DMS53 treated with DMSO at 0.1 percent for 48 hours (cell line): Measurements from ENCODE around the gene CDK2AP2.
"Not testable (repeated sequence)": the region's sequence is repeated elsewhere in the genome, so short reads cannot be mapped to it uniquely, and the experiment has no call there.

Experiments
- DNase-seq: peaks from one replicate; lab custom pipeline; 2025; ENCODE audit not compliant: unreplicated experiment; lab: John Stamatoyannopoulos, UW

CDK2AP2 gene, protein sequence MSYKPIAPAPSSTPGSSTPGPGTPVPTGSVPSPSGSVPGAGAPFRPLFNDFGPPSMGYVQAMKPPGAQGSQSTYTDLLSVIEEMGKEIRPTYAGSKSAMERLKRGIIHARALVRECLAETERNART

DNA sequence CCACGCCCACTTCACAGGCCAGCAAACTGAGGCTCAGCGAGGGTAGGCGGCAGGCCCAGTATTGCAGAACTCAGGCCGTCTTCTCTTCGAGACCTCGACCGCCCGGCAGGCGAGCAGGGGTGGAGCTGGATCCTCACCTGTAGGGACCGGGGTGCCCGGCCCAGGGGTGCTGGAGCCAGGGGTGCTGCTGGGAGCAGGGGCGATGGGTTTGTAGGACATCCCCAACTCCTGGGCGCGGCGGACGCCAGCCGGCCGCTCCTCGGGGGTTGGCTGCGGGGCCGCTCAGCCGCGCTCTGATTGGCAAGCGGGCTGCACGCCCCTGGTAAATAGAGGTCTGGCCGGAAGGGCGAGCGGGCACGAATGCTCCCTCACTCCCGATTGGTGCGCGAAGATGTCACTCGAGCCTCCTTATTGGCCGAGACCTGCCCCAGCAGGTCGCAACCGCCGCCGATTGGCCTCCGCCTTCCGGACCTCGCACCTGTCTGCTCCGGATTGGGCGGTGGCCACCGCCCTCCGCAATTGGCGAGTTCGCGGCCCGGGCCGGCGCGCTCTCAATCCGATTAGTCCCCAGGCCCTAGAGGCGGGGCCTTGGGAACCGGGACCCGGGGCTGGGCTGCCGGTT, at the start of gene CDK2AP2:
Gene CDK2AP2 (minus strand): TSS at position 299 of the 622 bp plus-strand sequence. CDS start 80 bp downstream, at position 219.
- DNase-seq: peak; percentile 99

DNA sequence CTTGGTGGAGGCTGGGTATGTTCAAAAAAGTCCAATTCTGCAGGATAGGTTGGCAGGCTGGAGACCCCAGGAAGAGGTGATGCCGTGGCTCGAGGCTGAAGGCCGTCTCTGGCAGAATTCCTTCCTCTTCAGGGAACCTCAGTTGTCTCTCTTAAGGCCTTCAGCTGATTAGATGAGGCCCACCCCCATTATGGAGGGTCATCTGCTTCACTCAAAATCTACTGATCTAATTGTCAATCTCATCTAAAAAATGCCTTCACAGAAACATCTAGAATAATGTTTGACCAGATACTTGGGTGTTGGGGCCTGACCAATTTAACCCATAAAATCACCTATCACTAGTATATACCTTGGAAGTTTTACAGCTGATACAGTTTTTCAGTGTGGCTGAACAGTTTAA, 48.3 kb upstream of the CDK2AP2 start:
- DNase-seq: no peak

DNA sequence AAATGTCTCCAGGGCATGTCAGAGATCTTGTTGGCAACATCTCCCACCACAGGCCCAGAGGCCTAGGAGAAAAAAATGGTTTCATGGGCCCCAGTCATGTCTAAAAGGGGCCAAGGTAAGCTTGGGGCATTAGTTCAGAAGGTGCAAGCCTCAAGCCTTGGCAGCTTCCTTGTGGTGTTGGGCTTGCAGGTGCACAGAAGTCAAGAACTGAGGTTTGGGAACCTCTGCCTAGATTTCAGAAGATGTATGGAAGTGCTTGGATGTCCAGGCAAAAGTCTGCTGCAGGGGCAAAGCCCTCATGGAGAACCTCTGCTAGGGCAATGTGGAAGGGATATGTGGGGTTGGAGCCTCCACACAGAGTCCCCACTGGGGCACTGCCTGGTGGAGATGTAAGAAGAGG, 43.7 kb upstream of the CDK2AP2 start:
- DNase-seq: not testable (repeated sequence)

DNA sequence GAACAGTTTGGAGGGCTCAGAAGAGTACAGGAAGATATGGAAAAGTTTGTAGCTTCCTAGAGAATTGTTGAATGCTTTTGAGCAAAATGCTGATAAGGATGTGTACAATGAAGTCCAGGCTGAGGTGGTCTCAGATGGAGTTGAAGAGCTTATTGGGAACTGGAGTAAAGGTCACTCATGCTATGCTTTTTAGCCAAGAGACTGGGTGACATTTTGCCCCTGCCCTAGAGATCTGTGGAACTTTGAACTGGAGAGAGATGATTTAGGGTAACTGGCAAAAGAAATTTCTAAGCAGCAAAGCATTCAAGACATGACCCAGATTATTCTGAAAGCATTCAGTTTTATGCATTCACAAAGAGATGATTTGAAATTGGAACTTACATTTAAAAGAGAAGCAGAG, 43.2 kb upstream of the CDK2AP2 start:
- DNase-seq: no peak

DNA sequence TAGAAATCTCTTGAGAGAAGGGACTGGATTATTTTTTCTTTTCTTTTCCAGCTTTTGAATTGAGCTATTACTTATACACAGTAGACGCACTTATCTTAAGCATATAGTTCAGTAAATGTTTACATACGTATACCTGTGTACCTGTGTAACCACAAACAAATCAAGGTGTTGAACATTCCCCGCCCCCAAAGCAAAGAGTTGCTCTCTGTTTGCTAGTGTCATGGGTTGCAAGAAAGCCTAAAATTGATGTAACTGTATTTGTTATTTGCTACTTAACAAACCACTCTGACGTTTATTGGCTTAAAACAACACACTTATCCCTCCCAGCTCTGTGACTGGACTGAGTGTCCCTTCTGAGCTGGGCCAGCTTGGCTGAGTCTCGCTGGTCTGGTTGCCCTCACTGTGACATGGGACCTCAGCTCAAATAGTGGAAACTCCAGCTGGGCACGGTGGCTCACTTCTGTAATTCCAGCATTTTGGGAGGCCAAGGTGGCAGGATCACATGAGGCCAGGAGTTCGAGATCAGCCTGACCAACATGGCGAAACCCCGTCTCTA, 40.7 kb upstream of the CDK2AP2 start:
- peak; percentile 97 for DNase-seq

DNA sequence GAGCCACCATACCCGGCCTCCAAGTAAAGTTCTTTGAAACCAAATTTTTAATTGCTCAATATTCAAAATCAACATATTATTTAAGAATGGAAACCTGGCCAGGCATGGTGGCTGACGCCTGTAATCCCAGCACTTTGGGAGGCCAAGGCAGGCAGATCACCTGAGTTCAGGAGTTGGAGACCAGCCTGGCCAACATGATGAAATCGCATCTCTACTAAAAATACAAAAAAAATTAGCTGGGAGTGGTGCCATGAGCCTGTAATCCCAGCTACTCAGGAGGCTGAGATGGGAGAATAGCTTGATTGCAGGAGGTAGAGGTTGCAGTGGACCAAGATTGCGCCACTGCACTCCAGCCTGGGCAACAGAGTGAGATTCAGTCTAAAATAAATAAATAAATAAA, 40.1 kb upstream of the CDK2AP2 start:
- not testable (repeated sequence) for DNase-seq

DNA sequence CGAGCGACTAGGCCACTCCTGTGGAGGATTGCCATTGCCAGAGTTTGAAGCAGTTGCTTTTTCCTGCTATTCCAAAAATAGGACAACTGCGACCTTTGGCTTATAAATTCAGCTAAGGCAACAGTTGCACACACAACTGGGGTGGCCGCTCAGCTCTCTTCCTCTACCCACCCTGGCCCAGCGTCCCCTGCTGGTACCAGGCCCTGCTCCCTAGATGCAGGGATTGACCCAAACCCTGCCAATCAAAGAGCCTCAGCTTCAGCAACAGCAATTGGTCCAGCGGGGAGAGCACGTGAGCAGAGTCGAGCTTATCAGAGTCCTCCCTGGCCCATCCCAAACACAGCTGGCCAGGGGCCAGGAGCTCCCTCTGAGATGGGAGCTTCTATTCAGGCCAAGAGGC, 37.3 kb upstream of the CDK2AP2 start:
- DNase-seq: no peak

DNA sequence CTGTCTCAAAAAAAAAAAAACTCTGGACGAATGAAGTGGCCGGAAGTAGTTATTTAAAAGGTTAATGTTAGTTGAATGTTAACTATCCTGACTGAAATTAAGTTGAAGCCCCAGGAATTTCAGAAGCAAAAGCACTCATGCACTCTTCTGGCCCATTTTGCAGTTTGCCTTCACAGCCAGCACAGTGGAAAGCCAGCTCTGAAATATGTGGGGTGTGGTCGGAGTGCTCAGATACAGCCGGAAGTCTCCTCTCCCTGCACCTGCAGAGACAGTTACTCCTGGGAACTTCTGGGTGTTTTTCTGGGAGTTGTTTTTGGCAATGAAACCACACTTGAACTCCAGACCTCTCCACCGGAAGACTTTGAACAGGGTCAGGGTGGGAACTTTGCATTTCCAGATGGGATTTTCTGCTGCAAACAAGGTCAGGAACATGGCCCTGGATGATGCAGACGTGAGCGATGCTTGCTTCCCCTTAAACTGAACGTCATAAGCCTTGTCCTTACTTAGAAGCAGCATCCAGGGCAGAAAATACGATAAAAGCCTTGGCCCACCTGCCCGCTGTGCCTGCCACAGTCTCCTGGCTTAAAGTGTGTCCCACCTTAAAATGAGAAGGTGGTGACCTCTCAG, 36.8 kb upstream of the CDK2AP2 start:
- no peak for DNase-seq

DNA sequence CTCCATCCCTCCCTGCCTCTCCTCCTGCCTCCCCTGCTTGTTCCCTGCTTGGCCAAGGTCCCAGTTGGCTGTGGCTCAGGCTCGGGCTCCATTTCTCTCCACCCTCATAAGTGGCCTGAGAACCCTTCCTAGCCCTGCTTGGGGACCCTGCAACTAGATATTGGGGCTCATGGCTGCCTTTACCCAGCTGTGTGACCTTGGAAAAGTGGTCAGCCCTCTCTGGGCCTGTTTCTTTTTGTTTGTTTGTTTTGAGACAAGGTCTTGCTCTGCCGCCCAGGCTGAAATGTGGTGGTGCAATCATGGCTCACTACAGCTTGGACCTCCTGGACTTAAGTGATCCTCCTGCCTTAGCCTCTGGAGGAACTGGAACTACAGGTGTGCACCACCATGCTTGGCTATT, 35.6 kb upstream of the CDK2AP2 start:
- no peak for DNase-seq

DNA sequence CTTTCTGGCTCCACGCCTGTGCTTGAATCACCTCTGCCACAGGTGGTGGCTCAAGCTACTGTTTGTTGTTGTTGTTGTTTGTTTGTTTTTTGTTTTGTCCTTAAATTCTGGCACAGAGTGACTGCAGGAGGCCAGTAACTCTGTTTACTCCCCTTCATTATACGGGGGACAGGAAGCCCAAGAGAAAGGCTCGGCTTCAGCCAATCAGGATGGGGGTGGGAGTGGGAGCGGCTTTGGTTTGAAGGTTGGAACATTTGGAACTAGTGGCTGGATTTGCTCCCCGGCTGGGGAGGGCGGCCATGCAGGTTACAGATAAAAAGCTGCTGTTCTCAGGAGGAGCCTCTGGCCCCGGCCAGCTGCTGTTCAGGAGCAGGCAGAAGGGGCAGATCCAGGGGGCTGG, 35.0 kb upstream of the CDK2AP2 start:
- DNase-seq: no peak

DNA sequence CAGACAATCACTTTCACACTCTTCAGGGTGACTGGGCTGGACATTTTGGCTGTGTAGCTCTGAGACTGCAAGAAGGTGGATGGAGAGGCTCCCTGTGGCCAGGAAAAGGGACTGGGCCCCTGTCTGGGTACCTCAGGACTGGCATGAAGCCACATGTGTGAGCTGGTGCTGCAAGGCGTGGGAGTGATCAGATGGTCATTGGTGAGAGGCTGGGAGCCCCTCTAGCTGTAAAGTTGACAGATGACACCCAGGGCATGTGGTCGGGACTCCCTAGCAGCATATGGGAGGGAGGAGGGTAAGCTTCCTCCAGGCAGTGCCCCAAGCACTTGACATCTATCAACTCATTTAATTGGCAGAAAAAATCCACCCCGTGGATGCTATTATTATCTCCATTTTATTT, 34.2 kb upstream of the CDK2AP2 start:
- DNase-seq: no peak

DNA sequence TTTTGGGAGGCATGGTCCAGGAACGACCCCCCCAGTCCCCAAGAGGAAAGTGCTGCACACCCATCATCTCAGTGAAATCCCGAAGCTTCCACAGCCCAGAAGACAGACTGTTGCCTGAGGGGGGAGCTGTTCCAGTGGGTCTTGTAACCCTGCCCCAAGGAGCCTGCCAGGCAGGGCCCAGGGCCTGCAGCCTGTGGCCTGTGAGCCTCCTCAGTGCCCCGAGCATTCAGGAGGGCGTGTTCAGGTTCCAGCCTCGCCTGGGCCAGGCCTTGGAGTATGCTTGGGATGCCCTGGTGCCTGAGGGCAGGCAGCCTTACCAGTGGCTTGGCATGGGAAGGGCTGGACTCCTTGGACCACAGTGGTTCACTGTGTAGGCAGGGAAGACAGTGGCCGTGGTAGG, 33.2 kb upstream of the CDK2AP2 start:
- DNase-seq: no peak

DNA sequence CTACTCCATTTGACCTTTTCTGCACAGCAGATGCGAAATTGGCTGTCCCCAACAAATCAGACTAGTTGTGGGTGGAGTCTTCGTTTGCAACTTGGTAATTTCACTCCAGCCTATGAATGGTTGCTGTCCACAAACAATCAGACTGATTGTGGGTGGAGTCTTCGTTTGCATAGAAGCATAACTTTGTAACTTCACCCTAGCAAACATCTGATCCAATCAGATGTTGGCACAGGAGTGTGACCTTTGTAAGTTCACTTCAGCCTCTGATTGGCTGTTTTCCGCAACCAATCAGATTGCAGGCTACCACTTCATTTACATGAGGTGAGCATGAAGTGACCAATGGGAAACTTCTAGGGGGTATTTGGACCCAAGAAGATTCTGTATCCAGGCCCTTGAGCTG, 31.6 kb upstream of the CDK2AP2 start:
- DNase-seq: no peak

DNA sequence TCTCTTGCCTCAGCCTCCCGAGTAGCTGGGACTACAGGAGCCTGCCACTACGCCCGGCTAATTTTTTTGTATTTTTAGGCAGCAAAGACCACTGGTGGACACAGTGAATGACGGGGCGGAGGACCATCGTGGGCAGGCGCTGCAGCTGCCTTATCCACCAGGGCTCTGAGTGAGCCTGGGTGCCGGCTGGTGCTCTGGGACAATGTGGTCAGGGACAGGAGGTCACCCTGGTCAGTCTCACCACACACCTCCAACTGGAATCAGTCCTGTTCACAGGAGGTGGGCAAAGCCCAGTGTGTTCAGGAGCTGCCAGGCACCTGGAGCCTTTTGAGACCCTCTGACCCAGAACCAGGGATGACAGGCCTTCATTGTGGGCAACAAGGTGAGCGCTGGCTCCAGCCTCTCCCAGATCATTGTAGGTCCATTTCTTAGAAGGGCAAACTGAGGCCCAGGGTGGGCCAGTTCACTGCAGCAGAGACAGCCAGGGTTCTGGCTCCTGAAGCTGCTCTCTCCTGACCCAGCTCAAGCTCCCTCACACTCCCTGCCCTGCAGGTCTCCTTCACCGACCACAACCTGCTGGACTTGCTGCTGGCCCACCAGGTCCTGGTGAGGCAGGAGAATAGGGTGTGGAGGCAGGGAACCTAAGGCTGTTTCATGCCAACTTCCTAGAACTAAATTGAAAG, 31.0 kb upstream of the CDK2AP2 start:
- DNase-seq: no peak

DNA sequence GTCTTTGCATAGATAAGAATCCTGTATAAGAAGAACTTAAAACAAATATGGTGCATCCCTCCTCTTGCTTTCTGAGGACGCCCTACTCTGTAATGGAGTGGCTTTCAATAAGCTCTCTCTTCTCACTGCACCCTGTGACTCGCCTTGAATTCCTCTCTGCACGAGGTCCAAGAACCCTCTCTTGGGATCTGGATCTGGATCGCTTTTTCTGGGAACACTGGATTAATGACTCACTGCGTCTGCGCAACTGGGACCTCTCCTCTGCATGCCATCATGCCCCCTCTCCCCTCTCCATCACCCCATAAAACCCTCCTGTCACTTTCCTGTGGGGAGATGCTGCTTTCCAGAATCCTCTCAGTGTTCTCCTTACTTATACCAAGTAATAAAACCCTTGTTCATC, 30.3 kb upstream of the CDK2AP2 start:
- no peak for DNase-seq

DNA sequence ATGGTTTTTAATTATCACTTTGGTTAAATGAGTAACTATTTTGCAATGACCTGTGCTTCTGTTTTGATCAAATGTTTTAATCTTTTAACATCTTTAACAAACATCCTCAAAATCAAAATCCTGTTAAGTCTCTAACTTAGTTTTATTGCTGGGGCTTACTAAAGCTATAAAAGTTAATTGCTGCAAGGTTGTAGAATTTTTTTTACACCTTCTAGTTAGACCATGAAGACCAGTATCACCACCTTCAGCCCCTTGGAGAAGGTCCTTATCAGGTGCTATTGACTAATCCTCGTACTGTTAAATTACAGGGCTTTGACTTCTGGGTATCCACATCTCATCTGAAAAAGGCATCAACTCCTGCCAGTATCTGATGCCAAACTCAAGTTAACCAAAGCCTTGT, 27.6 kb upstream of the CDK2AP2 start:
- DNase-seq: no peak

DNA sequence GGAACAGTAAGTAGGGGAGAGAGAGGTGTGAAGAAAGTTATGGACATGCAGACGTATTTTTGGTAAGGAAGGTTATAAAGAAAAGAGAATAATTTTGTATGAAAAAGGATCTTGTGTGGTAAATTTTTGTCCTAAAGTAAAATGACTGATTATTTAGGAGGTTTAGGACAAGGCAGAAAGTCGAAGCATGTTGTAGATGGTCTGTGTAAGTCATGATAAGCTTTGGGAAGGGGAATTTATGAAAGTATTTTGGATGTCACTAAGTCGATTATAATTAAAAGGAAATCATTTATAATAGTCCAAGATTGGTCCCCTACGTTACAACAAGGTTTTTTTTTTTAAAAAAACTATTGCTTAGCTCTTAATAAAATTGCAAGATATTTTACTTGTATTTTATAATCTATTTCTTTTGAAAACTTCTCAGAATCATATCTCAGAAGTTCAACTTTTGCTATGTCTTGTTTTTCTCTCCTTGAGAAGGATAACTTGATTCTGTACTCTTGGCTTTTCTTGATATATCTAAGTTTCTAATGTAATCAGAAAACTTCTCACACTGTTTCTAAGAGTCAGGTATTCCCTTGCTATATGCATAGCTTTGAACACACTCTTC, 26.2 kb upstream of the CDK2AP2 start:
- no peak for DNase-seq

DNA sequence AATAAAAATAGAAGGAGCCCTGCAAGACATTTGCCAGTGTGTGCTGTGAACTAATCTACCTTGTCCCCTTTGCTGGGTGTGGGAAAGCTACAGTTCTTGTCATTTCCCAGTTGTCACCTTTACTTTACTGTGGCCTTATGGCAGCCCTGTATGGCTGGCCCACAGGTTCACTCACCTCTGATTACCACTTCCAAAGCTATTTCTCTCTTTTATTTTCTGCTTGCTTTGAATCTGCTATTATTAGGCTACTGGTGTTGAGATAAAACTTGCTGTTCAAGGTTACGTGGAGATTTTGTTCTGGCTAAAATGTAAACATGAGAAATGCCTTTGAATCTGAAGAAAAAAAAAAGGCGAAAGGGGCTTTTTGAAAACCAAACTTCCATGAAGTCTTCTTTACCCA, 24.9 kb upstream of the CDK2AP2 start:
- DNase-seq: no peak

DNA sequence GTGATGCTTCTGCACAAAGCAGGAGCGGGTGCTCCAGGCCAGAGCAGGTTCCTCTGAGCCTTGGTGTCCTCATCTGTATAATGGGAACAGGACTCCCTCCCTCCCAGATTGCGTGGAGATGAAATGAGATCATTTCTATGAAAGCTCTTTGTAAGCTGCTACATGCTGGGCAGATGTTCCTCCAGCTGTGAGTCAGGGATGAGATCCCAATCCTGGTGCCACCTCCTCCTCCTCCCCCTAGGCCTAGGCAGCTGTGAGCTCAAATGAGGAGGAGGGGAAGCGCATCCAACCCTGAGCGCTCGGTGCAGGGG, 22.3 kb upstream of the CDK2AP2 start:
- DNase-seq: no peak

DNA sequence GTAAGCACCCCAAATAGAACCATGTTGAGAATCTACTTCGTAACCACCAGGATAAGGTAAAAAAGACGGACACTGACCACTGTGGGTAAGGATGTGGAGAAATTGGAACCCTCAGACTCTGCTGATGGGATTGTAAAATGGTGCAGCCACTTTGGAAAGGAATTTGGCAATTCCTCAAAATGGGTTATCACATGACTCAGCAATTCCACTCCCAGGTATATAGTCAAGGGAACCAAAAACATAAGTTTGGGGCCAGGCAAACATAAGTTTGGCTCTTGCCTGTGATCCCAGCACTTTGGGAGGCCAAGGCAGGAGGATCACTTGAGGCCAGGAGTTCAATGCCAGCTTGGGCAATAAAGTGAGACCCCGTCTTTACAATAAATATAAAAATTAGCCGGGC, 20.4 kb upstream of the CDK2AP2 start:
- DNase-seq: no peak

DNA sequence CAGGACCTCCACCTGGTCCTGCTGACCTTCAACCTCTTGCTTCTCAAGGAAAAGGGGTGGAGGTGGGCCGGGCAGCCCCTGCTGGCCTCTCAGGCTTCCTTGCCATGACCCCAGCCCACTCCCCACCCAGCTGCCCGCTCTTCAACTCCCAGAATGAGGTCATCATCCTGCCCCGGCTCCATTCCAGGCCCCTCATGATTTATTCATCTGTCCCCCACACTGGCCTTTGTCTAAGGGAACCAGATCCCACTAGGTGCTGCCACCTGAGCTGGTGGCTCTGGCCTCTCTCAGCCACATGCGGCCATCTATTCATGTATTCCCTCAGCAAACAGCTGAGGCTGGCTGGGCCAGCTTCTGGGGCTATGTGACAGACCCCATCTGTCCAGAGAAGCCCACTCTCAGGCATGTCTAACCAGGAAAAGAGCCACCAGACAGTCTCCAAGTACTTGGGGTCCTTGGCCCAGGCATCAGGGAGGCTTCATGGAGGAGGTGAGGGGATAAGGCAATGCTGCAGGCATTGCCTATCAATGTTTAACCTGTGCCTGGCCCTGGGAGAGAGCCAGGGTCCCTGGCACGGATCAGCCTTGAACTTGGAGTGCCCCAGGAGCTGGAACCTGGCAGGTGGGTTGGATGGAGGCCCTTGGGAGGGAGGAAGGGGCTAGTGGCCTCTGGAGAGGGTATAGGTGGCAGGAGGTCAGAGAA, 17.5 kb upstream of the CDK2AP2 start:
- DNase-seq: no peak
